Endothelial cell of umbilical vein (primary cell): ENCODE measurements around the gene KCNG2. TPM values are rescaled to one million over a fixed set of nuclear protein-coding genes. Genes with fewer than 3 reads are reported as not detected.

Source experiments
- BruUV-seq: library from RNA; stranded (reverse); fragments of 400-500 nt; replicated peaks from 2 replicates; lab custom pipeline; 2021; lab: Mats Ljungman, UMichigan
- CTCF ChIA-PET: fragments of 300-600, 350-600 bp; sonication (Branson Sonifier 250); formaldehyde crosslinking; loops from one replicate; lab custom pipeline; 2021; ENCODE audit warnings: antibody characterized with exemption, inconsistent platforms; lab: Charles Lee
- POLR2A ChIA-PET: fragments of 300-600, 350-600 bp; sonication (Branson Sonifier 250); formaldehyde crosslinking; loops from one replicate; lab custom pipeline; 2021; ENCODE audit warnings: antibody characterized with exemption, inconsistent platforms; lab: Charles Lee
- DNase-seq: peaks from one replicate; pipeline ENCODE4 v3.0.0-alpha.2; 2011; ENCODE audit warnings: low read depth, low spot score
- FAIRE-seq: peaks from 2 replicates; lab custom pipeline; 2011; peaks lifted over from hg19 to GRCh38; lab: Jason Lieb, UNC
- H2AFZ ChIP-seq: 2 replicates; pipeline ENCODE4 v1.6.0; 2012; ENCODE audit warnings: low read depth, low read length, control low read depth, inconsistent platforms
- H3K27ac ChIP-seq: 2 replicates; pipeline ENCODE4 v1.5.1; 2011; ENCODE audit warnings: low read depth, mild to moderate bottlenecking, control low read depth, low read length, moderate library complexity; ENCODE audit not compliant: insufficient read depth
- H3K27me3 ChIP-seq, 2 experiments: 2 replicates each; pipeline versions ENCODE4 v1.6.0 to v1.6.1; 2011; ENCODE audit warnings: low read length in 2 of 2, mixed read lengths in 1 of 2; ENCODE audit not compliant: control insufficient read depth in 2 of 2, insufficient read depth in 2 of 2
- H3K36me3 ChIP-seq, 2 experiments: 2 replicates in 1 of 2; 3 replicates in 1 of 2; pipeline ENCODE4 v1.5.1; 2011; ENCODE audit warnings: low read length in 2 of 2, mild to moderate bottlenecking in 1 of 2, moderate library complexity in 1 of 2; ENCODE audit not compliant: control insufficient read depth in 2 of 2, insufficient read depth in 2 of 2; ENCODE audit errors: extremely low read depth in 1 of 2
- H3K4me1 ChIP-seq: 3 replicates; pipeline ENCODE4 v1.5.1; 2011; ENCODE audit warnings: mild to moderate bottlenecking, low read length; ENCODE audit not compliant: control insufficient read depth, insufficient read depth; ENCODE audit errors: extremely low read depth
- H3K4me2 ChIP-seq: 2 replicates; pipeline ENCODE4 v1.6.1; 2011; ENCODE audit warnings: low read length, control low read depth, mixed read lengths; ENCODE audit not compliant: insufficient read depth
- H3K4me3 ChIP-seq, 3 experiments: fragments of 200-600 bp in 1 of 3; sonication (generic), shearing (Covaris generic) in 1 of 3; replicated peaks in 1 of 3; 2 replicates each; pipeline ENCODE4 v1.5.1; 2011 to 2016; ENCODE audit warnings: control low read depth in 3 of 3, low read length in 3 of 3, mild to moderate bottlenecking in 2 of 3, inconsistent platforms in 1 of 3, low read depth in 1 of 3, moderate library complexity in 1 of 3; ENCODE audit not compliant: insufficient read depth in 1 of 3
- H3K79me2 ChIP-seq: 2 replicates; pipeline ENCODE4 v1.6.0; 2012; ENCODE audit warnings: low read length, inconsistent platforms; ENCODE audit not compliant: control insufficient read depth, insufficient read depth
- H3K9ac ChIP-seq: replicated peaks from 2 replicates; pipeline ENCODE3; 2011; ENCODE audit warnings: low read length, control low read depth; ENCODE audit not compliant: insufficient read depth; ENCODE audit errors: extremely low read depth
- H3K9me1 ChIP-seq: replicated peaks from 3 replicates; pipeline ENCODE4 v1.6.0; 2011; ENCODE audit warnings: mild to moderate bottlenecking, low read length; ENCODE audit not compliant: control insufficient read depth, insufficient read depth; ENCODE audit errors: extremely low read depth
- H3K9me3 ChIP-seq: replicated peaks from 2 replicates; pipeline ENCODE4 v1.5.1; 2012; ENCODE audit warnings: low read length, inconsistent platforms; ENCODE audit not compliant: control insufficient read depth, insufficient read depth
- H4K20me1 ChIP-seq: replicated peaks from 2 replicates; pipeline ENCODE3; 2011; ENCODE audit warnings: mild to moderate bottlenecking, low read length; ENCODE audit not compliant: control insufficient read depth, insufficient read depth; ENCODE audit errors: extremely low read depth
- CTCF ChIP-seq, 2 donors: IDR thresholded peaks; 1 replicate in 1 of 2; 2 replicates in 1 of 2; pipeline ENCODE4 v1.5.1; 2011; ENCODE audit warnings: low read length in 2 of 2, mild to moderate bottlenecking in 2 of 2, moderate library complexity in 2 of 2, control low read depth in 1 of 2, inconsistent platforms in 1 of 2, low read depth in 1 of 2; ENCODE audit not compliant: insufficient read depth in 1 of 2; ENCODE audit errors: extremely low read depth in 1 of 2
- EZH2 ChIP-seq: IDR thresholded peaks from 2 replicates; pipeline ENCODE4 v1.6.1; 2012; ENCODE audit warnings: borderline replicate concordance, low read depth, mild to moderate bottlenecking, moderate library complexity, low read length, inconsistent platforms; ENCODE audit not compliant: severe bottlenecking
- FOS ChIP-seq: IDR thresholded peaks from 2 replicates; pipeline ENCODE4 v1.6.1; 2011; ENCODE audit warnings: mild to moderate bottlenecking, low read length, moderate library complexity, borderline replicate concordance; ENCODE audit not compliant: insufficient read depth
- GATA2 ChIP-seq: IDR thresholded peaks from 2 replicates; pipeline ENCODE4 v1.7.0; 2011; ENCODE audit warnings: low read depth, mild to moderate bottlenecking, moderate library complexity, mixed read lengths, low read length; ENCODE audit not compliant: insufficient read length, insufficient read depth
- JUN ChIP-seq: IDR thresholded peaks from 2 replicates; pipeline ENCODE4 v1.6.1; 2011; ENCODE audit warnings: borderline replicate concordance, low read depth; ENCODE audit not compliant: insufficient read length, insufficient read depth
- MAX ChIP-seq: IDR thresholded peaks from 2 replicates; pipeline ENCODE4 v1.6.1; 2011; ENCODE audit not compliant: insufficient read depth, insufficient read length
- MYC ChIP-seq: IDR thresholded peaks from one replicate; pipeline ENCODE4 v1.6.1; 2011; ENCODE audit warnings: mild to moderate bottlenecking, low read depth, low read length
- POLR2A ChIP-seq: IDR thresholded peaks from 2 replicates; pipeline ENCODE4 v1.6.1; 2012; ENCODE audit warnings: low read depth, mild to moderate bottlenecking, control low read depth, low read length
- POLR2AphosphoS5 ChIP-seq: IDR thresholded peaks from 2 replicates; pipeline ENCODE4 v1.6.1; 2012; ENCODE audit warnings: low read depth, mild to moderate bottlenecking, control low read depth, low read length, moderate library complexity; ENCODE audit not compliant: insufficient read depth
- dilution Hi-C: fragments of 300-500 bp; cut with MboI; formaldehyde crosslinking; loops from one replicate; pipeline ENCODE4 v1.15.0; 2019; ENCODE audit warnings: low sequenced_read_pairs; ENCODE audit not compliant: extremely low pct_ligation_motif_present
- intact Hi-C: fragments of 100-400 bp; cut with micrococcal nuclease; formaldehyde crosslinking; loops from one replicate; pipeline ENCODE4 v1.10.0; 2022
- polyA plus RNA-seq, 4 experiments: library from polyadenylated mRNA; depleted of rRNA in 3 of 4; stranded (reverse) in 3 of 4; unstranded in 1 of 4; fragments of >200 nt; gene quantifications; 2 replicates each; pipeline versions ENCODE4 v1.2.1 to v1.2.3, GENCODE V29; 2011 to 2012; ENCODE audit warnings: missing spikeins in 1 of 4
- total RNA-seq: library from RNA; stranded (reverse); gene quantifications from 2 replicates; pipeline ENCODE4 v1.2.3, GENCODE V29; 2021

KCNG2 gene
- total and polyA plus RNA-seq, 2 donors (not counting 3 experiments of a cell fraction or from before 2014, with no cell fraction given), result not detected

GRCh38 chr18:79770501-79770815 is 27.3 kb upstream of the KCNG2 start:
- H3K9me3 ChIP-seq, result no peaks in the 10 kb centered on the region
- BruUV-seq, result no TSS peak
- FAIRE-seq (no peak), DNase-seq (no peak)
- dilution Hi-C loops, result no loop called here
- no peaks in the 10 kb centered on the region for H3K79me2 ChIP-seq
- H2AFZ ChIP-seq, result no peak overlapping the region
- H4K20me1 ChIP-seq, result no peaks in the 10 kb centered on the region
- no peak overlapping the region for H3K9ac ChIP-seq
- no peak overlapping the region for H3K4me2 ChIP-seq
- H3K27me3 ChIP-seq, result no peaks in the 10 kb centered on the region
- H3K27ac ChIP-seq, result no peak overlapping the region
- TF ChIP-seq MAX (no peak), CTCF (IDR thresholded peaks at IDR 0.05; ENCODE audit: extremely low read depth in 1 of 2, insufficient read depth in 1 of 2, low read depth in 1 of 2, low read length in 2 of 2) (no peak), FOS (no peak), POLR2A (no peak), POLR2AphosphoS5 (no peak), JUN (no peak), MYC (no peak), GATA2 (no peak), EZH2 (no peak)
- H3K4me3 ChIP-seq, result no peak overlapping the region
- ChIA-PET POLR2A (no interaction called here), CTCF (no interaction called here)
- H3K36me3 ChIP-seq, result no peaks in the 10 kb centered on the region
- no peaks in the 10 kb centered on the region for H3K4me1 ChIP-seq
- H3K9me1 ChIP-seq, result no peaks in the 10 kb centered on the region
- intact Hi-C loops, result no loop called here
